Psoas muscle (tissue), 8 donors: ENCODE results near the gene DPH7. TPM values are rescaled to one million over a fixed set of nuclear protein-coding genes. Genes with fewer than 3 reads are reported as not detected.
A peak's percentile ranks its signal among the peaks of the same experiment; 100 is the strongest.

Source experiments
- ATAC-seq, 4 donors: fragments of 200-7000 bp; cut with Tn5 transposase; one replicate each; pipeline ENCODE4 v1.9.1; 2020; ENCODE audit warnings: moderate library complexity in 3 of 4, mild to moderate bottlenecking in 2 of 4
- DNase-seq, 2 donors: peaks; one replicate each; pipeline ENCODE4 v3.0.0-alpha.2; 2020
- H3K27ac ChIP-seq: fragments of 200-600 bp; one replicate; pipeline ENCODE4 v1.8.0; 2022
- H3K27me3 ChIP-seq, 3 donors: fragments of 200-600 bp in 1 of 3; one replicate each; pipeline versions ENCODE4 v1.6.1 to v1.8.0; 2013 to 2022; ENCODE audit warnings: low read length in 2 of 3, mild to moderate bottlenecking in 2 of 3, moderate library complexity in 1 of 3; ENCODE audit not compliant: insufficient read depth in 3 of 3
- H3K36me3 ChIP-seq, 2 donors: fragments of 200-600 bp in 1 of 2; one replicate each; pipeline versions ENCODE4 v1.6.1 to v1.8.0; 2013 to 2022; ENCODE audit warnings: low read depth in 1 of 2, mild to moderate bottlenecking in 1 of 2, moderate library complexity in 1 of 2; ENCODE audit not compliant: insufficient read depth in 1 of 2
- H3K4me1 ChIP-seq: fragments of 200-600 bp; one replicate; pipeline ENCODE4 v1.8.0; 2022
- H3K4me3 ChIP-seq: fragments of 200-600 bp; one replicate; pipeline ENCODE4 v1.8.0; 2022; ENCODE audit warnings: mild to moderate bottlenecking
- H3K9me3 ChIP-seq: fragments of 200-600 bp; one replicate; pipeline ENCODE4 v1.8.0; 2022
- WGBS, 3 donors: extraction: QIAGEN DNeasy Blood & Tissue Kit; methylation state at CpG; one replicate each; pipeline versions ENCODE4 v1.1.6 to v1.1.7; 2013; 5-methylcytosine and 5-hydroxymethylcytosine counted together
- intact Hi-C, 2 donors: fragments of 100-400 bp; cut with DNase I; formaldehyde crosslinking; loops; one replicate each; pipeline versions ENCODE4 v1.11.0 to v1.14.2; 2022
- polyA plus RNA-seq, 3 donors: library from polyadenylated mRNA; stranded (reverse); fragments of 200-250 nt; gene quantifications; one replicate each; pipeline ENCODE4 v1.2.3, GENCODE V29; 2013
- total RNA-seq, 4 donors: library from RNA; stranded (reverse); fragmentation: NEBNext Ultra II Directional in 2 of 4; extraction: Animal tissue kit (Norgen Biotek cat#: 25700) in 2 of 4; gene quantifications; one replicate each; pipeline versions ENCODE4 v1.2.1 to v1.2.4, GENCODE V29; 2021 to 2023
- TF ChIP-seq, protein P1 (sequence below): fragments of 200-600 bp; IDR thresholded peaks from one replicate; pipeline ENCODE4 v1.8.0; 2022; ENCODE audit warnings: antibody characterized with exemption
- donor health status: healthy with polysubstance abuse.
- donor health status: DM: no; HTN: no; CAD: no; lungs with moderate emphysema.
- donor health status: Bipolar disorder and iron deficiency.
- donor health status: healthy.
- donor health status: DM: yes; HTN: yes; CAD: no.
- donor health status: DM: no; HTN: no; CAD: no.
- donor health status: DM: no; HTN: no; CAD: no.
- donor health status: DM: yes; HTN: yes; CAD: no.

DPH7 gene
- total and polyA plus RNA-seq, 7 donors, result 9.1 to 17.8 (median 14.1) TPM

- no peaks in the 10 kb centered on the region for H3K27me3 ChIP-seq
- H3K36me3 ChIP-seq, result peaks cover 0 to 11% of the 10 kb centered on the region in 2 donors
- TF ChIP-seq, protein P1, sequence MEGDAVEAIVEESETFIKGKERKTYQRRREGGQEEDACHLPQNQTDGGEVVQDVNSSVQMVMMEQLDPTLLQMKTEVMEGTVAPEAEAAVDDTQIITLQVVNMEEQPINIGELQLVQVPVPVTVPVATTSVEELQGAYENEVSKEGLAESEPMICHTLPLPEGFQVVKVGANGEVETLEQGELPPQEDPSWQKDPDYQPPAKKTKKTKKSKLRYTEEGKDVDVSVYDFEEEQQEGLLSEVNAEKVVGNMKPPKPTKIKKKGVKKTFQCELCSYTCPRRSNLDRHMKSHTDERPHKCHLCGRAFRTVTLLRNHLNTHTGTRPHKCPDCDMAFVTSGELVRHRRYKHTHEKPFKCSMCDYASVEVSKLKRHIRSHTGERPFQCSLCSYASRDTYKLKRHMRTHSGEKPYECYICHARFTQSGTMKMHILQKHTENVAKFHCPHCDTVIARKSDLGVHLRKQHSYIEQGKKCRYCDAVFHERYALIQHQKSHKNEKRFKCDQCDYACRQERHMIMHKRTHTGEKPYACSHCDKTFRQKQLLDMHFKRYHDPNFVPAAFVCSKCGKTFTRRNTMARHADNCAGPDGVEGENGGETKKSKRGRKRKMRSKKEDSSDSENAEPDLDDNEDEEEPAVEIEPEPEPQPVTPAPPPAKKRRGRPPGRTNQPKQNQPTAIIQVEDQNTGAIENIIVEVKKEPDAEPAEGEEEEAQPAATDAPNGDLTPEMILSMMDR, result no peak
- no peak overlapping the region for H3K4me3 ChIP-seq
- intact Hi-C loops, result no loop called here
- H3K4me1 ChIP-seq, result peaks cover 9% of the 10 kb centered on the region
- ATAC-seq (no peak), DNase-seq (no peak)
- H3K9me3 ChIP-seq, result no peaks in the 10 kb centered on the region
- 83 to 86% (median 84%) methylated on average over 7 of the region's 7 CpGs for WGBS, 3 donors
- no peak overlapping the region for H3K27ac ChIP-seq
Measured at GRCh38 chr9:137592767-137593166, 14.0 kb upstream of the DPH7 start.

- intact Hi-C loops, result no loop called here
- peak within 1 kb of the TSS; percentile 19 for H3K27ac ChIP-seq
- ATAC-seq (peak; percentile 99 to 100 (median 100)), DNase-seq (peak; percentile 91 to 95)
- WGBS, 3 donors, result 1 to 3% (median 2%) methylated on average over 36 to 113 of the region's 113 CpGs
- H3K36me3 ChIP-seq, result peaks cover 0 to 32% of the 10 kb centered on the region in 2 donors
- H3K4me1 ChIP-seq, result peaks cover 9% of the 10 kb centered on the region
- H3K4me3 ChIP-seq, result peak within 1 kb of the TSS; percentile 82
- H3K27me3 ChIP-seq, result no peaks in the 10 kb centered on the region
- no peaks in the 10 kb centered on the region for H3K9me3 ChIP-seq
- TF ChIP-seq, protein P1, result no peak
Measured at GRCh38 chr9:137590469-137591383, 12.0 kb upstream of the DPH7 start, which contains the start of gene ZMYND19. TSS of gene ZMYND19 (minus strand) at chr9:137590512. CDS start at chr9:137590263, 249 bp downstream.

- Histone ChIP-seq H3K36me3 (peaks cover 0 to 38% of the 10 kb centered on the region in 2 donors), H3K9me3 (no peaks in the 10 kb centered on the region), H3K4me1 (peaks cover 9% of the 10 kb centered on the region), H3K27ac (no peak overlapping the region), H3K27me3 (no peaks in the 10 kb centered on the region), H3K4me3 (peak overlapping the region; percentile 81)
- intact Hi-C loops, result no loop called here
- TF ChIP-seq, protein P1, result no peak
- ATAC-seq (no peak), DNase-seq (no peak)
- WGBS, 3 donors, result 1% methylated on average over 44 to 61 of the region's 61 CpGs; no CpG with 5 or more reads in 1 of the 3 donors
Measured at GRCh38 chr9:137590123-137590468, 11.4 kb upstream of the DPH7 start.

DNA sequence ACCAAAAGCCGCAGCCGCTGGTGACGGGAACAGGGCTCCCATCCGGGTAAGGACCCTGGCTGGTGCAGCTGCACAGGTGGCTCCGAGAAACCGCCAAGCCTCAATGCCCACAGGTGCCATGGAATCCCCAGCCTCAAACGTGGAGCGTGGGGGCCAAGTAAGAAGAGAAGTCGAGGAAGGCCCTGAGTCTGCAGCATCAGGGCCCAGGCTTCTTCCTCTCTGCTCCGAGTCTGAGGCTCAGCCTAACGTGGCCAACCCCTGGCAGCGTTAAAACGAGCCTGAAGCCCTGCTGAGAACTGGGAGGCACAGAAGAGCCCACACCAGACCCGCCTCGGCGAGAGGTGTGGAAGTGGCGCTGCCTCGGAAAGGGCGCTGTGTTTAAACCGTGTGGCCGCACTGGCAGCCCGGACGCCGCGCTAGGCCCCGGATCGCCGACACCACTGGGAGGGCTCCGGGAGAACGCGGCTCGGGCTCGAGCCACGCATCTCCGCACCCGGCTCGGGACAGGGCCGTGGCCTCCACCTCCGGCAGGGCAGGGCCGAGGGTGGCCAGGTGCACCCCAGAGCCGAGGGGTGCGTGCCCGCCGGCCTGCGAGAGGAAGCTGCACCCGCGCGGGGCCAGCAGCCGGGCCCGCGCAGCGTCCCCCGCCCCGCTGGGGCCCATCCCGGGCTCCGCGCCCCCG is 10.9 kb upstream of the DPH7 start:
- H3K36me3 ChIP-seq, result peaks cover 0 to 42% of the 10 kb centered on the region in 2 donors
- H3K27me3 ChIP-seq, result no peaks in the 10 kb centered on the region
- DNase-seq (no peak), ATAC-seq (no peak)
- peaks cover 9% of the 10 kb centered on the region for H3K4me1 ChIP-seq
- no peak overlapping the region for H3K27ac ChIP-seq
- intact Hi-C loops, result no loop called here
- TF ChIP-seq, protein P1, result no peak
- H3K9me3 ChIP-seq, result no peaks in the 10 kb centered on the region
- 8 to 14% (median 14%) methylated on average over 32 to 58 of the region's 58 CpGs for WGBS, 3 donors
- peak overlapping the region; percentile 81 for H3K4me3 ChIP-seq
